ACHN (cell line): ENCODE measurements around the gene MORN1.

Source experiments
- DNase-seq: peaks from one replicate; pipeline ENCODE4 v3.0.0-alpha.2; 2015
- in situ Hi-C: cut with HindIII; loops from 2 replicates; pipeline ENCODE4 v1.10.0; 2017; ENCODE audit warnings: low sequenced_read_pairs, low pct_ligation_motif_present, low pct_unique_long_range_greater_than_20kb

Gene MORN1

DNA sequence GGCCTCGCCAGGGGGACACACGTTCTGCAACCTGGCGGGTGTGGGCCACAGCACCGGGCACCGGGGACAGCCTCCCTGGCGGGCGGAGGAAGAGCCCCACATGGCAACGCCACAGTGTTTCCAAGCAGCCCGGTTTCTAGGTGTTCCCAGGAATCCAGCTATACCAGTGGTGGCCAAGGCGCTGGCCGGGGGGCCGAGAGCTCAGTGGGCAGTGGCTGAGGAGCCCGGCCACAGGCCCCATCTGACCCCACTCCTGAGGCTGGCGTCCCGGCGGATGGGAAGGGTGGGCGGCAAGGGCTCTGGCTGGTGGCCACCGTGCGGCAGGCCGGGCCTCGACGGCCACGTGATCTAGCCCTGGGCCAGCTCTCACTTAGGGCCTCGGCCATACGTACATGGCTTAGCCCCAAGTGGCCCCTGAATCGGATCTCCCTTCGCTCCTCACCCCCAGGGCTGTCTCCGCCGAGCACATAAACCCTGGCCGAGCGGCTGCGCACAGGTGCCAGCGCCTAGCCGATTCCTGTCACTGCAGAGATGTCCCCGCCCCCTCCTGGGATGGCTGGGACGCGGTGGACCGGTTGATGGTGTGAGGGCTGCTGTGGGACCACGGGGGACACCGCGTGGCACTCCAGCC lies 68.7 kb downstream of the MORN1 start:
- in situ Hi-C loops: no loop called here
- DNase-seq: no peak

DNA sequence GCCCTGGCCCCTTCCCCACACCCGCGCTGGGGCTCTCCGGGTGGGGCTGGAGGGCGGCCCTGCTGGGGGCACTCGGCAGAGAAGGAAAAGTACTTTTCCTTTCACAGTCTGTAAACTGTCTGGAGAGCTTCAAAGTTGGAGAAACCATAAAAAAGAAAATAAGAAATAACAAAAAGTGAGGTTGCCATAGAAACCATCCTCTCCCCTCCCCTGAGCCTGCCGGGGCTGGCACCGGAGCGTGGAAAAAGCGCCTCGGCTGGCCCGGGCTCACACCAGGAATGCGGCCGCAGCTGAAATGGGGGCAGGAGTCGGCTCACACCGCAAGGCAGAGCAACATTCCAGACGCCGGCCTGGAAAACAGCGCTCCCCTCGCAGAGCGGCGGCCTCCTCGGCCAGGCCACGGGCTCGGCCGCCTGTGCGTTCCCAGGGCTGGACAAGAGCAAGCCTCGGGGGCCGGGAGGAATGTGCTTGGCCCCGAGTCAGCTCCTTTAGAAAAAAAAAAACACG lies 69.2 kb downstream of the MORN1 start:
- peak; percentile 78 for DNase-seq
- in situ Hi-C loops: no loop called here

DNA sequence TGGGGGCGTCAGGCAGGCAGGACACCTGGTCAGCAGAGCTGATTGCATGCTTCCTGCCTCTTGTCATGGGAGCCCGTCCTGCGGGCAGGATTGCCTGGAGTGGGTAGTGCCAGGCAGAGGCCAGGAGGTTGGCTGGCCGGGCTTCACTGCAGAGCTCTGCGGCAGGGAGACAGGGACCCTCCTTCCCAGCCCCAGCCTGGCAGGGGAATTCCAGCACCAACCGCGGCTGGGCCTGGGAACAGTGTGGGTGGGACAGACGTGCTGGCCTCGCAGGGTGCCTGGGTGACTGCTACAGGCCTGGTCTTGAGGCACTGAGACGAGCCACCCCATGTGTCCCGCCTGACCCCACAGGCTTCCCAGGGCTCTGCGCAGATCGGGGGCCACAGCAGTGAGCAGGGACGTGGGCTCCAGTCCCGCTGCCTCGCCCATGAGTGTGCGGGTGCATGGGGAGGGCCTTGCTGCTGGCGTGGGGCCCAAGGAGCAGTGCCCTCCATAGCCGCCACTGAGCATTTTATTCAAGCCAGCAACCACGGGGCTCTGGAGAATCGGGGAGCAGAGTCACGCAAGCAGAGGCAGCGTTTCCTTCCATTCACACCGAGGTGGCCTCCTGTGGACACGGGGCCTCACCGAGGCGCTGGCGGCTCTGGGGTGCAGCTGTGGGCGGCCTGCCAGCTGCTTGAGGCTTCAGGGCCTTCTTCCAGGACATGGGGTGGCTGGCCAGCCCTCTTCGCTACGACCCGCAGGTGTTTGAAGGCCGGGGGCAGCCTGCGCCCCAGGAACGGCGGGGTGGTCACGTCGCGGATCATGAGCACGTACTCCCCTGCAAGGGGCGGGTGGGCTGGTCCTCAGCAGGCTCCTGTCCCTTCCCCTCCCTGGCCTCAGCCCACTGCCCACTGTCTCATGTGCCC lies 70.3 kb downstream of the MORN1 start:
- in situ Hi-C loops: no loop called here
- DNase-seq: no peak

DNA sequence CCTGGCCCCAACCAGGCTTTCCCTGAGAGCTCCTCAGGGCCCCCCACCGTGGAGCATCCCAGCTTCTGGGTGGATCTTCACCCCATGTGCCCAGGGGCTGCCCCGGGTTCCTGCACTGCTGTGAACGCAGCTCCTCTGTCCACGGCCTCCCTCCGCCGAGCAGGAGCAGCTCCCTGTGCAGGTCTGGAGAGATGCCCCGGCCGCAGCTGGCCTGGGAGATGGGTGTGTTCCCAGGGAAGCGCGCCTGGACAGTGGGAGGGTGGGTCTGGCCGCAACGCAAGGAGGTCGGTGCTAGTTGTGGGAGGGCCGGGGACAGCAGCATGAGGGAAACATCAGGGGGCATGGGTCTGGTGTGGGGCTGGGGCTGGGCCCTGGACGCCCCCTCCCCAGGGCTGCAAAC lies 71.3 kb downstream of the MORN1 start:
- in situ Hi-C loops: no loop called here
- no peak for DNase-seq

DNA sequence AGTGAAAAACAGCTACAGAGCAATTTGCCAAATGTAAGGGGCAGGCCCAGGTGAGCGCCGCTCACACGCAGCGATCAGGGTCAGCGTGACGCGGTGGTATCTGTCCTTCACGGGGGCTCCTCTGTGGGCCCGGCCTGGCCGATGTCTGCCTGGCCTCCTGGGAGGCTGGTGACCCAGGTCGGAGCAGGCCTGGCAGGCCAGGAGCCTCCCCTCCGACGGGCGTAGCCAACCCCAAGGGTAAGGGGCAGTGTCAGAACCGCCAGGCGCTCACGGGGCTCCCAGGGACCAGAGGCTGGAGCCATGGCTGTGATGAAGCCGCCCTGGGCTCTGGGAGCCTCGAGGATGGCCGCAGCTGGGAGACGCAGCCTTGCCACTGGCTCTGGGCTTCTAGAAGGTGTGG lies 72.1 kb downstream of the MORN1 start:
- in situ Hi-C loops: no loop called here
- no peak for DNase-seq

DNA sequence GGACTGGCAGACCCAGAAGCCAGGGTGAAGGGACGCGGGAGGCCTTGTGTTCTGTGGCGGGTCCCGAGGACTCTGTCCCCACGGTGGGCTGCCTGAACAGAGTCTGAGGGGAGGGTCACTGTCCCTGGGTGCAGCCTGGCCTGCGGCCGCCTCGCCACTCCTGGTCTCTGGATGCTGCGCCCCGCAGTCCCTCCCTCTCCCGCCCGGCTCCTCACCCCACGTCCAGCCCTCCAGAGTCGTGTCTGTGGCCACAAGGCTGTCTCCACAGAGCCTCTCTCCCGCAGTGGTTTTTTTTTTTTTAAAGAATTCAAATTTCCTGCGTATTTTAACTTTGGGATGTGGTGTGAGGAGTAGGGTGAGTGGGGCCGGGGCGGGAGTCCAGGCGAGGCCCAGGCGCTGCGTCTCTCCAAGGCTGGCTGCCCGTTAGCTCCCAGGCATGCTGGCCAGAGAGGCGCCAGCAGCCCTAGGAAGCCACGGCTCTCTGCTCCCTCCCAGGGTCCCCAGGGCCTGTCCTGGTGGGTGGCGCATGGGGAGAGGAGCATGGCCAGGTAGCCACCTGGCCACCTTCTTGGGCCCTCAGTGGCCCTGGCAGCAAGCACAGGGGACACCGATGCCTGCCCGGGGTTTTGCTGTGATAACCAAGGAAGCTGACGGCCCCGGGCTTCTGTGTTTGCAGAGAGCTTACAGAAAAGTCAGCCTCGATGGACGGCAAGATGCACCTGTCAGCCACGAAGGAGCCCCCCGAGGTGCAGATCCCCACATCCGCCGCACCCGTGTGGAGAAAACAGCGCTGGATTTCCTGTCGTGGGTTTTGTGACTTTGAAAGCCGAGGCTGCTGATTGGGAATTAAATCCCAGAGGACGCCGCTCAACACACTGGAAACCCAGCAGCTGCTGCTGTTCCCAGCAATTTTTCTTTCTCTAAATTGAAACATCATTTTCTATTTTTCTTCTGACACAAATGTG lies 72.8 kb downstream of the MORN1 start:
- DNase-seq: no peak
- in situ Hi-C loops: no loop called here

DNA sequence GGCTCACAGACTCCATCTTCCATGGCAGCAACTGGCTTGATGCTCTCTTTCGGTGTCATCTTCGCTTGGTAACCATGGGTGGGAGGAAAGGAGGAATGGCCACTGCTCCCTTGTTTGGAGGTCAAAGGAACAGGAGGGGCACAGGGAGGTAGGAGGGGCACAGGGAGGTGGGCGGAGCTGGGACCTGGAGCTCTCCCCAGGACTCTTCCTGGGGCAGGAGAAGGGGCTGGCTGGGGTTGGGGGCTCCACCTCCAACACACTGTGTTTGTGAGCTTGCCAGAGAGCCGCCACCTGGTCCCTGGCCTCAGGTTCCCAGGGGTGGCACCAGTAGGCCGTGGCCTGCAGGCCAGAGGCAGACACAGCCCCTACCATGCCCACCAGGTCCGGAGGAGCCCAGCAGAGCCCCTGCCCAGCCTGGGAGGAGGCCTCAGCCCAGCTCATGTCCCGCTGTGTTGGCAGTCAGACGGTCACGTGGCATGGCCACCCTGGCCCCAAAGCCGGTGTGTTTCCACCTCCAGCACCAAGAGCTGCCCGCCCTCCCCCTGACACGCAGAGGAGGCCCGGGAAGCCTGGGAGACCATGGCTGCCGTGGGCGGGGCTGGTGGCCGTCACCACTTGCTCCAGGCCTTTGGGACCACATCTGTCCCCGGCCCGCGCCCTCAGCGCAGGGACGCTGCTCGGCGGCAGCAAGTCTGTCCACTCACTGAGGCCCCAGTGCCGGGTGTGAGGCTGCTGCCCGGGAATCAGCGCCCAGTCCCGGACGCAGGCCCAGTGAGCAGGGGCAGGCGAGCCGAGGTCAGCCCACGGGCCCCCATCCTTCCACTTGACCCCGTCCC lies 73.9 kb downstream of the MORN1 start:
- in situ Hi-C loops: no loop called here
- no peak for DNase-seq

DNA sequence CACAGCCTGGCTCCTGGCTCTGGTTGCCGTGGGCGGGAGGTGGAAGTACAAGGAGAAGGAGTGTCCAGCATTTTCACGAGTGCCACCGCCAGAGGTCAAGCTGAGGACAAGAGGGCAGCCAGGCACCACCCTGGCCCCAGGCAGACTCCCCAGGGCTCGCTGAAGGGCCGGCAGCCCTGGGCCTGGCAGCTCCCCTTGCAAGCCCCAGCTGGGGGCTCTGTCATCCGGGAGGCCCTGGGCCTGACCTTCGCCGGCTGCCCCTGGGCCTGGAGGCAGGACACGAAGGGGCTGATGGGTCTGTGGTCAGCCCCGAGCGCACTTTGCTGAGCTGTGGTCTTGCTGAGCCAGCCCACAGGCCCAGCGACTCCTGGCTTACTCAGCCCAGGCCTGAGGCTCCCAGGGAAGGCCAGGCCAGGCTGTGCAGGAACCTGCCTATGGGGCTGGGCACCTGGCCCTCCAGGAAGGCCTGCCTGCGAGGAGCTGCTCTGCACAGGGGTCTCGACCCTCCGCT lies 74.8 kb downstream of the MORN1 start:
- DNase-seq: no peak
- in situ Hi-C loops: no loop called here

DNA sequence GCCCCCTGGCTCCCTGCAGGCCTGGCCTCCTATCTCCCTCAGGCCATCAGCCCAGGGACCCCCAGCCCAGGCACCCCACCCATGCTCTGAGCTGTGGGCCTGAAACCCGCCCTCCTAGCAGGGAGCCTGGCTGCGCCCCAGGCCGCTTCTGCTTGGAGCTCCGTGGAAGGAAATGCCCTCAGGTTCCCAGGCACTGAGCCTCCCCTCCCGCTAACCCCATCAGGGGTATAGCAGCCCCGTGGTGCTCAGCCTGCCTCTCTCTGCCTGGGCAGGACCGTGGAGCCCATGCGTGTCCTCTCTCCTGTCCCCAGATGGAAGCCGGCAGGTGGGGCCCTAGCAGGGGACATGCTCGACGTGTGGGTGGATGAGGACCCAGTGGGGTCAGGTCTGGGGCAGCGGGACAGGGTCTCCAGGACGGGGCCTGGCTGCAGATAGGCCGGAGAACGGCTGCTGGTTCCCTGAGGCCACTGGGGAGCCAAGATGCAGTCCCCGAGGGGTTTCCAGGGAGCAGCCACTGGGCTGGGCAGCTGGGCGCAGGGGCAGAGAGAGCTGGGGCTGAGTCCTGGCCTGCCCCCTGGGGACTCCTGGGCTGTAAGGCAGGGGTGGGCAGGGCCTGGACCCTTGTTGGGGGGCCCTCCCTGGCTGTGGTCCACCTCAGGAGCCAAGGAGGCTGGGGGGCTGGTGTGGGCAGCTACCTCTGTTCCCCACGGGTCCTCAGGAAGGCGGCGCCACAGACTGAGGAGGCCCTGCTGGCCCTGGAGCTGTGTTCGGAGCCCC lies 75.5 kb downstream of the MORN1 start:
- in situ Hi-C loops: no loop called here
- DNase-seq: no peak

DNA sequence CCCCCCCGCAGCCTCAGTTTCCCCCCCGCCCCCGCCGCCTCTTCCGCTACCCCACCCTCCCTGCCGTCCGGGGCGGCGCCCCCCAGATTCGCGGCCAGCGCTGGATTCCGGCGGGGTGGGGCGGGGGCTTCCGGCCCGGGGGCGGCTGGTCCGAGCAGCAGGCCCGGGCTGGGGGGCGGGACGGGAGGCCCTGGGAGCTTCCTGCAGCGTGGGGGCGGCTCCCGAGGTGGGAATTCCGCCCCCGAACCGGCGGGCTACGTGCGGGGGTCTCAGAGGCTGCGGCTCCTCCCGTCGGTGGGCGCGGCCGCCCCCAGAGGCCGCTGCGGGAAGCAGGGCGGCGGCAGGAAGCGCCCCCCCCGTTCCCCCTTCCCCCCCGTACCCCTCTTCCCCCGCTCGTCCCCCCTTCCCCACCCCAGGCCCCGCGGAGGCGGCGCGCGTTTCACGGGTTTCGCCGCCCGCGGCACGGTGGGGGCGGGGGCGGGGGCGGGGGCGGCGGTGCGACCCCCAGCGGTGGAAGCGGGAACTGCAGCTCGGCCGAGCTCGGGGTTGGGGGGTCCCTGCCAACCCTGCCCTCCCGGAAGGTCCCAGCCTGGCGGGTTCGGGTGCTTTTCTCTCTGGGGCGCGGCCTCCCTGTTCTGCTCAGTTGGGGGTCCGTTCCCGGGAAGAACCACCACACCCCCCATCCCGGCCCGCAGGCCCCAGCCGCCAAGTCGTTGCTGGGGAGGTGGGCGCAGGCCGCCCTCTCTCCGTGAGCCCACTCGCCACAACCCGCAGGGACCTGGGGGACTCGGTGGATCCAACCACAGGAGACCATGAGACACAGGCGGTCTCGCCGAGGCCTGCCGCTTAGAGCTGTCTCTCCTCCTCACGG lies 76.3 kb downstream of the MORN1 start:
- in situ Hi-C loops: no loop called here
- DNase-seq: peak; percentile 68

DNA sequence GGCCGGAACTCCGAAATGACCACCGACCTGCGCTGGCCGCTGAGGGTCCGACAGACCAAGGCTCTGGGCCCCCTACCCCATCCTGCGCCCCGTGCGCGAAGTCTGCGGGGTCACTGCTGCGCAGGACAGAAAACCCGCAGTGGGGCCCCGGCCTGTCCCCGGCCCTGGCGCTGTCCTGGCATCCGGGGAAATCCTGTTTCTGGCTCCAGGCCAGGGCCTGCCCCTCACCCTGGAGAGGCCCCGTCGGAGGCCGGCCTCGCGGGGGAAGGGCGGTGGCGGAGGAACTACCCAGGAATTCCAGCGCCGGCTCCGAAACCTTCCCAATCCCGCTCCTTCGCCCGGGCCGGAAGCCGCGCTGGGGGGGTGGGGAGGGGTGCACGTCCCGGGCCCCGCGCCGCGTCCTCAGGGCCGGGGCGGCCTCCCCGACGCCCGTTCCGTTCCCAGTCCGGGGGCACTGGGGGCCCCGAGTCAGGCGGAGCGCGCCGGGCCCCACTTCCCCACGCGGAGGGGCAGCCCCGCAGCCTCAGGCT lies 77.0 kb downstream of the MORN1 start:
- DNase-seq: peak; percentile 66
- in situ Hi-C loops: no loop called here

DNA sequence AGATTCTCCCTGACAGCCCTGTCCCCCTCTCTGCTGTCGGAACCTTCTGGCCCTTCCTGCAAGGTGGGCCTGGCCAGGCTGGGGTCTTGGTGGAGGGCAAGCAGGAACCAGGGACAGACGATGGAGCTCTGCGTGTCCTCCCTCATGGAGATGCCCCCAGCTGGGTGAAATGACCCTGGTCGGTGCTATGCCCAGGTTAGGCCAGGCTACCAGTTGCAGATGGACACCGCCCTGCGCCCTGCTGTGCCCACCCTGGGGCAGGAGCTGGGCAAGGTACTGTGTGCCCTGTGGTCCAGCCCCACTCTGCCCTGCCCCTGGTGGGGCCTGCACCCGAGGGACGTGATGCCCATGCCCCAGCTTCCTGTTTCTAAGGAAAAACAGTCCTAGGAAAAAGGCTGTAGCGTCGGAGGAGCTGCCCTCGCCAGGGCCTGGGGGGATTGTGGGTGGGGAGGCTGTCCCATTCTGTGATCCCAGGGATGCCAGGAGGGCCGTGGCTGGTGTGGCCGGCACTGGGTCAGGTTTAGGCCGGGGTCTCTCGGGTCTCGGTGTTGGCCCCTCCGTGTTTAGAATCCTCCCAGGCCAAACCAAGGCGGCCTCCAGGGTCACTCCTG lies 77.6 kb downstream of the MORN1 start:
- in situ Hi-C loops: no loop called here
- DNase-seq: no peak

DNA sequence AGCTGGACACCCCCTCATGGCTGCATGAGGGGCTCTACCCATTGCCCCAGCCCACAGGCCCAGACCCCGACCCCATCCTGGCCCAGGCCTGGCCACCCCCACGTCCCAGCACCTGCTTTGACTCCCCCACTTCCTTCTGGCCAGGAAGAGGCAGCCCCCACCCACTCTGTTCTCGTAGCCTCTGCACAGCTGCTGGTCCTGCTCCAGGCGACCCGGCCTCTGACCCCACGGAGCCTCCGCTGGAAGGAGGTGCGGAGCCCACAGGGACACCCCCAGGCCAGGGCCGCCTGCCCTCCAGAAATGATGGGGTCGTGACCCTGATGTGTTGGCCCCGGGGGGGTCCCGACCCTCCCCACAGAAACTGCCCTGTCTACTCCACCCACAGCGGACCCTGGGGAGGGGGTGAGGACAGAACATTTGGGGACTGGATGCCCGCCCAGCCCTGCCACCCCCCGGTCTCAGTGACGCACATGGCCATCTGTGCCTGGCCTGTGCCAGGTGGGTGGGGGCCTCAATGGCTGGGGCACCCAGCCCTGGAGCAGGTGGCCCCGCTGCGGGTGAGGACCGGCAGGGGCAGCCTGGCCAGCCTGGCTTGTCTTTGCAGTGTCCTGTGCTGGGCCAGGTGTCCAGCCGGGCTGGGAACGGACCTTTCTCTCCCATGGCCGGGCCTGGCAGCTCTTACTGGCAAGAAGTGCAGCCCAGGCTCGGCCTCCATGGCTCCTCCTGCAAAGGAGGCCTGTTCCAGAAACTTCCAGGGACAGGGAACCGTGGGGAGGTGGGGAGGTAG lies 78.6 kb downstream of the MORN1 start:
- in situ Hi-C loops: no loop called here
- DNase-seq: no peak

DNA sequence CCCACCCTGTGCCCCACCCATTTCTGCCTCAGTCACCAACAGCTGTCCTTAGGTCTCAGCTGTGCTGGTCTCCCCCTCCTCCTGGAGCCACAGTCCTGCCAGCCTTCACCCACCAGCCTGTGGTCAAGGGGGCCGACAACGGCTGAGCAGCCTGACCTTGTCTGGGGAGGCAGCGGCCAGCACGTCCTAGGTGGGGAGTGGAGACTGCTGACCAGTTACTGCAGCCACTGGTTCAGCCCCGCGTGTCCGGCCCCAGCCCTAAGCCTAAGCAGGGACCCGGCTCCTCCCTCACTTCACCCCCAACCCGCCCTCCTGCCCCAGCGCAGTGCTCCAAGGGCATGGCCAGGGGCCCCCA lies 79.2 kb downstream of the MORN1 start:
- DNase-seq: no peak
- in situ Hi-C loops: no loop called here
